ENCODE data around the gene IHH. TPM values are rescaled to one million over a fixed set of nuclear protein-coding genes. Genes with fewer than 3 reads are reported as not detected.

IHH gene
- total and polyA plus RNA-seq, 2 of the 8 experiments (the other 6 are each of a cell fraction or from before 2014, with no cell fraction given) = 0.03 TPM; not detected in 1

GRCh38 chr2:219079417-219079816, 18.7 kb upstream of the IHH start:
- H3K23me2 ChIP-seq (ENCODE audit: low read depth, low read length) = no peaks in the 10 kb centered on the region
- no peak overlapping the region for H2BK120ac ChIP-seq (replicated peaks; ENCODE audit: low read depth, low read length)
- H3K27me3 ChIP-seq (replicated peaks in 1 of 4; ENCODE audit: control insufficient read depth in 3 of 4, extremely low read depth in 1 of 4, insufficient read depth in 3 of 4, low read length in 3 of 4) = no peaks in the 10 kb centered on the region
- H4K91ac ChIP-seq (replicated peaks; ENCODE audit: insufficient read length, low read length) = no peak overlapping the region
- peaks cover 0 to 5% (median under 1%) of the 10 kb centered on the region in 4 experiments; a peak in 3 of 8 replicates for H3K36me3 ChIP-seq (ENCODE audit: control insufficient read depth in 2 of 4, insufficient read depth in 4 of 4, low read length in 3 of 4)
- no peak overlapping the region for H3K27ac ChIP-seq (ENCODE audit: low read depth, low read length)
- no peak overlapping the region for H2AK5ac ChIP-seq (ENCODE audit: low read depth, low read length)
- 94% methylated on average over 2 of the region's 2 CpGs; no CpG with 5 or more reads in 1 of the 2 experiments for WGBS, 2 experiments (ENCODE audit: extremely low coverage in 1 of 2, insufficient coverage in 1 of 2, insufficient read length in 1 of 2, insufficient replicate concordance in 2 of 2, low coverage in 1 of 2, low lambda C conversion rate in 2 of 2, missing lambda C conversion rate in 1 of 2)
- H3K79me1 ChIP-seq (ENCODE audit: low read depth, low read length) = no peaks in the 10 kb centered on the region
- no peaks in the 10 kb centered on the region for H3K4me1 ChIP-seq (replicated peaks in 1 of 4; ENCODE audit: control insufficient read depth in 3 of 4, insufficient read depth in 4 of 4, low read length in 3 of 4)
- H3K18ac ChIP-seq (ENCODE audit: extremely low read depth, low read length) = no peak overlapping the region
- no peak overlapping the region for H2BK20ac ChIP-seq (ENCODE audit: low read length)
- H3K4me3 ChIP-seq (ENCODE audit: extremely low read depth in 1 of 4, insufficient read depth in 2 of 4, low read depth in 3 of 4, low read length in 4 of 4) = no peak overlapping the region
- no peak overlapping the region for H2BK15ac ChIP-seq (ENCODE audit: low read length)
- ChIA-PET POLR2A (ENCODE audit: partially characterized antibody) (no interaction called here), CTCF (ENCODE audit: partially characterized antibody) (interaction anchor here (0.6 to 62.8 kb wide), 16 partner anchors 9 to 260 kb away, joined by 3 to 1777 read pairs (median 7); partner anchors contain the start of gene IHH)
- H4K20me1 ChIP-seq (replicated peaks in 1 of 2; ENCODE audit: control insufficient read depth in 1 of 2, insufficient read depth in 2 of 2, low read length in 2 of 2) = peaks cover 0 to 4% of the 10 kb centered on the region in 2 experiments
- H3K9me3 ChIP-seq (ENCODE audit: insufficient read depth in 2 of 2, low read depth in 1 of 2, low read length in 1 of 2) = no peaks in the 10 kb centered on the region
- no peak overlapping the region for H4K8ac ChIP-seq (ENCODE audit: extremely low read depth, insufficient read depth, low read length)
- no peak overlapping the region for H2BK5ac ChIP-seq (ENCODE audit: low read depth, low read length)
- H4K5ac ChIP-seq (ENCODE audit: insufficient read length, low read depth, low read length) = no peak overlapping the region
- no peak overlapping the region for H3K14ac ChIP-seq (ENCODE audit: insufficient read length)
- H2AFZ ChIP-seq (ENCODE audit: low read length) = no peak overlapping the region
- no peak overlapping the region for H3K23ac ChIP-seq (ENCODE audit: insufficient read length)
- DNase-seq (ENCODE audit: low read depth in 1 of 2, low spot score in 2 of 2) = no peak
- FAIRE-seq = no peak
- H3K4me2 ChIP-seq (ENCODE audit: insufficient read depth in 1 of 2, low read depth in 2 of 2, low read length in 2 of 2) = no peak overlapping the region
- no peaks in the 10 kb centered on the region for H3K79me2 ChIP-seq (ENCODE audit: control insufficient read depth in 1 of 2, insufficient read depth in 2 of 2, low read length in 2 of 2)
- no peak overlapping the region for H3K4ac ChIP-seq (replicated peaks; ENCODE audit: insufficient read length, low read depth, low read length)
- no peak overlapping the region for H3K9ac ChIP-seq (replicated peaks in 1 of 4; ENCODE audit: extremely low read depth in 1 of 4, low read depth in 3 of 4, low read length in 3 of 4)
- H2BK12ac ChIP-seq (ENCODE audit: low read depth, low read length) = no peak overlapping the region
- H3K56ac ChIP-seq (replicated peaks; ENCODE audit: insufficient read length, low read depth, low read length) = no peak overlapping the region
- no peak for TF ChIP-seq TAF1 (IDR thresholded peaks at IDR 0.05; ENCODE audit: low read depth, low read length)
- TF ChIP-seq TAF7 (optimal IDR thresholded peaks at IDR 0.05; ENCODE audit: borderline replicate concordance, low read depth, low read length) = no peak
- no peak for TF ChIP-seq MAFK (IDR thresholded peaks at IDR 0.05; ENCODE audit: low read depth, low read length)
- no peak for TF ChIP-seq CHD1 (IDR thresholded peaks at IDR 0.05; ENCODE audit: low read depth, low read length)
- no peak for TF ChIP-seq CHD2 (IDR thresholded peaks at IDR 0.05; ENCODE audit: low read length)
- no peak for TF ChIP-seq CTCF (IDR thresholded peaks at IDR 0.05; ENCODE audit: control extremely low read depth in 1 of 3, insufficient read depth in 1 of 3, low read depth in 1 of 3, low read length in 3 of 3)
- TF ChIP-seq EP300 (IDR thresholded peaks at IDR 0.05; ENCODE audit: borderline replicate concordance in 1 of 2, low read depth in 2 of 2, low read length in 2 of 2) = no peak
- no peak for TF ChIP-seq HDAC2 (IDR thresholded peaks at IDR 0.05; ENCODE audit: borderline replicate concordance in 1 of 2, low read depth in 2 of 2, low read length in 2 of 2)
- no peak for TF ChIP-seq BCL11A (IDR thresholded peaks at IDR 0.05; ENCODE audit: low read depth in 2 of 2, low read length in 2 of 2)
- TF ChIP-seq PHF8 (conservative IDR thresholded peaks at IDR 0.05; ENCODE audit: low read depth, low read length) = no peak
- no peak for TF ChIP-seq SP4 (IDR thresholded peaks at IDR 0.05; ENCODE audit: low read length)
- no peak for TF ChIP-seq JUND (IDR thresholded peaks at IDR 0.05; ENCODE audit: low read length)

Measured in H1 (cell line).